Measurements from ENCODE around the gene KLHDC7B.

The KLHDC7B gene

DNA sequence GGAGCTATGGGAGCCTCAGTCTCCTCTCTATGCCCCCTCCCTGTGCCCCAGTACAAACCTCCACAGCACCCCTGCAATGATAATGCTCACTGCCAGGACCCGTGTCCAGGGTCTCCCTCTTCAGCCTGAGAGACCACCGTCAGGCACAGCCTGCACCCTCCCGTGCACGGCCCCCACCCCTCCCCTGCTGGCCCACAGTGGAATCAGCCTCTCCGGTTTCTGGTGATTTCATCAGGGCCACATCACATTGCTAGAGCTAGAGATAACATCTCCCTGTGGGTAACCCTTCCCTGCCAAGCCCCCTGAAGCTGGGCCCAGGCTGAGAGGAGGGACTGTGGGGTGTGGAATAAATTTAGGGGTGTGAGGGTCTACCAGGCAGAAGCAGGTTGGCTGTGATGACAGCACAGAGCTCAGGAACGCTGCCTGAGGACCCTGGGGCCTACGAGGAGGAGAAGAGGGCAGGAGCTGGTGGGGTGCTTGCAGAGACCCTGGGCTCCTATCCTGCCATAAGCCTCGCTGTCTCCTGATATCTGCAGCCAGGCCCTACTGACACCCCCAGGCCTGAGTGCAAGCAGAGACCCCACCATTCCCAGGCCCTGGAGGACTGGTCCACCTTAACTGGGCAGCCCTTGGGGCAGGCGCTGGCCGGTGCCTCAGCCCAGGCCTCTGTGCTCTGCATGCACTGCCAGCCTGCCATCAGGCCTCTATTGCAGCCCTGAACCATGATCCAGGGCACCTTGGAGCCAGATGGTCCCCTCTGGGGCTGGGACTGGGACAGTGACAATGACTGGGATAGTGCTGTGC, at the start of gene KLHDC7B:
Gene KLHDC7B, plus strand, starts transcription at position 378 of the 804 bp plus-strand sequence. Its CDS starts 345 bp downstream, at position 723.
- no peak for DNase-seq

DNA sequence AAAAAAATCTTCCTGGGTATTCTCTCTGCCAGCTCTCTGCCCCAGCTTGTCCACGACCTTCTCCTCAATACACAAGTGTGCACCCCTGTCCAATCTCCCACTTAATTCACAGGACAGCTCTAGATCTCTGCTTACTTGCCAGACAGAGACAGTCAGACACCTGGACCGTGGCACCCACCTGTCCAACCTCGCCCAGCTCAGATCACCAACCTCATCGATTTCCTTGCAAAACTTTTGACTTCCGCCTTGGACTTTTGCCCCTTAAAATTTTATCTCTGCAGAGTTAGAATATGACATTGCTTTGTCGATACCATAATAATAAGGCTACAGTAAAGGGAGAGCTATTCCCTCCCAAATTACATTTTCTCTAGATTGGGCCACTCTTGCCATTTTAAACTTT, 48.6 kb upstream of the KLHDC7B start:
- no peak for DNase-seq

DNA sequence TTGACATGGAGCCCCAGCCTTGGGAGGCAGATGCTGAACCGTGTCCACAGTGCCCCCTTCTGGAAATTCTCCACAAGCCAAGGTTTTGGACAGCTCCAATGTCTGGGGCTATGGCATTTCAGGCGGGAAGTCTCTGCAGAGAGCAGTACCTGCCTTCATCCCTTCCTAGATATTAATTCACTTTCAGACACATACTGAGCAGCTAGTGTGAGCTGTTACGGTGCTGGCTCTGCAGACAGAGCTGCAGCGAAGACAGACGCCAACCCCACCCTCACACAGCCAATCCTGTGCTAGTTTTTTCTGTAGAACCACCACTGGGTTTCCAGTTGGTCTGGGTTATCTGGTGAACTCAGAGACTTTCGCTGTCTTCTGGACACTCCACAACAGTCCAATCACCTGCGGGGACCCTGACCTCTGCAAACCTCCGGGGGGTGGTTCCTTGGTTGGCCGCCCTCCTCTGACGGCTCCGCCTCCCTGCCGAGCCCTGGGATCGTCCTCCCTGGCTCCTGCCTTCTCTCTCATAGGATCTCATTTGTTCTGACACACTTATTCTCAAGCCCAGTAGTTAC, 47.3 kb upstream of the KLHDC7B start:
- DNase-seq = peak; percentile 75

DNA sequence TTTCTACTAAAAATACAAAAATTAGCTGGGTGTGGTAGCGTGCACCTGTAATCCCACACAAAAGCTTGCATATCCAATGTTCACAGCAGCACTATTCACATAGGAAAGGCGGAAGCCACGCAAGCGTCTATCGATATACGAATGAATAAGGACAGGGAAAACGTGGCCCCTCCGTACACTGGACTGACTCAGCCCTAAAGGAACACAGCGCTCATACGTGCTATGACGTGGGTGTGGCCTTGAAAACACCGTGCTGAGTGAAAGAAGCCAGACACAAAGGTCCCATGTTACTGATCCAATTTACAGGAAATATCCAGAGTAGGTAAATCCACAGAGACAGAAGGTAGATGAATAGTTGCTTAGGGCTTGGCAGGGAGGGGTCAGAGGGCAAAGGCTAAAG, 45.2 kb upstream of the KLHDC7B start:
- no peak for DNase-seq

DNA sequence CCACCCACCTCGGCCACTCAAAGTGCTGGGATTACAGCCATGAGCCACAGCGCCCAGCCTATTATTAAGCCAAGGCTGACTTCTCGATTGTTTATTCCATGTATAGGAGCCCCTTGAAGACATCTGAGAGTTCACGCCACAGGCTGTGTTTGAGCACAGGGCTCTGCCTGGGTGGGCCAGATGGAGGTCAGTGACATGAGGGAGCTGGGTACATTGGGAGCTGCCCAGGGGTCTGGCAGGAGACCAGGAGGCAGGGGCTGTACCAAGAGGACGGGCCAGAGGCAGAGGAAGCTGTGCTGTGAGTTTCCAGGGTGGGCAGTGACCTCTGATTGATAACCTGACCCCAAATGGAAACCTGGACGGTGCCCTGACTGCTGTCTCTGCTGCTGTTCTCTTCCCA, 43.6 kb upstream of the KLHDC7B start:
- DNase-seq = no peak

DNA sequence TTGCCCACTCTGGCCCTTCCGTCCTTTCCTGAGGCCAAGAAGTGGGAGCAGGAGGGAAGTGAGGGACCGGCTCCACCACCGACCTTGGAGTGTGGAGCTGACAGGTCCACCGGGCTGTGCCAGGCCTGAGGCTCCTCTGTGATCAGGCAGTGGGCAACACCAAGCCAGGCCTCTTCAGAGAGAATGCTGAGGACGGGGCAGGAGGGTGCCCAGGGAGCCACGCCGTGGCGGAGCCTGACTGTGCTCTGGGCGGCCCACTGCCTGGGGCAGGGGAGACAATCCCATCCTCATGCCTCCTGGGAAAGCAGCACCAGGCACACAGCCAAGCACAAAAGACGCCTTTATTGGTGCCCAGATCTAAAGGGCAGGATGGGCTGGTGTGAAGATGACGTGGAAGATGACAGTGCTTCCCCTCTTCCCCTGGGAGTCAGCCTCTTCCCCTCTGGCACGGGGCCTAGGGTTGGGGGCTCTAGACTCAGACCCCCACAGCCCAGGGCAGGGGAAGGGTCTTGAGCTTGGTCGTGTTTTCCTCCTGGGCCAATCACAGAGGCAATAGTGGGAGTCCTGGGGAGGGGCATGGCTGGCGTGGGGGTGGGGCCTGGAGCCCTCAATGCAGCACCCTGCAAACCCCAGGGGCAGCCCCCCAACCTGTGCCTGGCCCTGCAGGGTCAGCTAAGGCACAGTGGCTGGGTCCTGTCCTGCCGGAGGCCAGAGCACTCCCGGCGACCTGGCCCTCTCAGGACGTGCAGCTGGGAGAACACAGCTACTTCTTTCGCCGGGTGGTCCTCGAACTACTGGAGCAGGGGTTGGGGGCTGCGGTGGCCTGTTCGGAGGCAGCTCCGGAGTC, 42.8 kb upstream of the KLHDC7B start:
- no peak for DNase-seq

DNA sequence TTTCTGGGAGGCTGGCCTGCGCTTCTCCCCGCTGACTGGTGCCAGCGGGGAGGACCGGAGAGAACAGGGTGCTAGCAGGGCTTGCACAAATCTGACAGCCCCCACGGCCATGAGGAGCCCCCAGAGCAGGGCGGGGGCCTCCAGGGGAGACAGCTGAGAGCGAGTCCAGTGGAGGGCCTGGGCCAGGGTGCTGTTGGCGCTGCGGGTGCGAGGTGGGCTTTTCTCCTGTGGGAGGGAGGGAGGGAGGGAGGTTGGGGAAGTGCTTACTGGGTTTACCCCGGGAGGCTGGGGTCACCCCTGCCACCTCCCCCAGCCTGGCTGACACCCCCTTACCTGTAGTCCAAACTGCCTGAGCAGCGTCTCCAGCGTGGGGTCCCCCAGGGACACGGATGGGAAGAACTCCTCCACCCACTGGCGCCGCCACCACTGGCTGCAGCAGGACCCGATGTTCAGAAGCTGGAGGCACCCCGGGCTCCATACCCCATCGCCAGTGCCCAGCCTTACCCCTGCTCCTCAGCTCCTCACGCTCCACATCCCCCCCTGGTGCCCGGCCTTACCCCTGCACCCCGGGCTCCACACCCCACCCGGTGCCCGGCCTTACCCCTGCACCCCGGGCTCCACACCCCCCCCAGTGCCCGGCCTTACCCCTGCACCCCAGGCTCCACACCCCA, 42.1 kb upstream of the KLHDC7B start:
- DNase-seq = no peak

DNA sequence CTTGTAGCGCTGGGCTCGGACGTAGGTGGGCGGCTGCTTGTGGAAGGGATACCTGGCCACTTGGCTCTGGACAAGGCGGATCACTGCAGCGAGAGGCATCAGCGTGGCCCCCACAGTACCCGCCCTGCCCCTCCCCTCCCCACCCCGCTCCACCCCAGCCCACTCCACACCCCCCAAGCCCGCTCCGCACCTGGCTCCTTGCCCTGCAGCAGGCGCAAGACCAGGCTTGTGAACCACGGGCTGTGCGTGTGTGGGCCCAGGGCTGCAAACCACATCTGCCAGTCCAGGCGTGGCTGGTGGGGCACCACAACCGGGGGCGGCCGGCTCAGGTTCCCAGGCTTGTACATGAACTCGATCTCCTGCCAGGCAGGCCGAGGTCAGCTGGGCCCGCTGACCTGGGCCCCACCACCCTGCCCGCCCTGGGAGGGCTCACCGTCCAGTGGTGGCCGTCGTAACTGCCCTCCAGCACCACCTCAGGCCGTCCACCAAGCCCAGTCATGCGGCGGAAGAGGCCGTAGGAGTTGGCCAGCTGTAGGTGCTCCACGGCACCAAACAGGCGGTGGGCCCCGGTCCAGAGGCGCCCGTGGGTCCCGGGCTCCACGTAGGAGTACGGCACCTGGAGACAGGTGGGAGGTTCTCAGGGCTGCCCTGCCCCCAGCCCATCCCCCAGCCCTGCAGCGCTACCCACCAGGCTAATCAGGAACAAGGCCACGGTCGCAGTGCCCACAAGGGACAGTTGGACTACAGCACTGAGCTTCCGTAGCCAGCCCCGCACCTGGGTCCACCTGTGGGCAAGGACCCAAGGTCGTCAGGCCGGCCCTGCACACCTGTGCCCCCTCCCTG, 41.1 kb upstream of the KLHDC7B start:
- DNase-seq = no peak

DNA sequence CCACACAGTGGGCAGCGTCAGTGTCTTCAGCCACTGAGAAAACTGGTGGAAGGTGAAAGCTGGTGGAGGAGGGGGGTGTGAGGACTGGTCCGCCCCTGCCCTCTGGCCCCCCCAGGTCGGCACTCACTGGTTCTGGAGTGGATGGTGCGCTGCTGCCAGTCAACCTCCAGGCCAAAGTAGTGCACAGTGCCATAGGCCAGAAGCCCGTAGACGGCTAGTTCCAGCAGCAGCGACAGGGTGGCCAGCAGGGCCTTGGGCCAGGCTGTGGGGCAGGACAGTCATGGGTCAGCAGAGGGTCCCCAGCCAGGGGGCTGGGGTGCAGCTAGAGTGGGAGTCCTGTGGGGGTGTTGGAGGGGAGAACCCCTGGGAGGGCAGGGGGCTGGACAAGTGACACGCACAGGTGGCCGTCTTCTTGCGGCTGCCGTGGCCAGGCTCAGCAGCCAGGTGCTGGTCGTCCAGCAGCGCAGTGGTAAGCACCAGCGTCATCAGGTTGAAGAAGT, 40.4 kb upstream of the KLHDC7B start:
- DNase-seq = no peak

DNA sequence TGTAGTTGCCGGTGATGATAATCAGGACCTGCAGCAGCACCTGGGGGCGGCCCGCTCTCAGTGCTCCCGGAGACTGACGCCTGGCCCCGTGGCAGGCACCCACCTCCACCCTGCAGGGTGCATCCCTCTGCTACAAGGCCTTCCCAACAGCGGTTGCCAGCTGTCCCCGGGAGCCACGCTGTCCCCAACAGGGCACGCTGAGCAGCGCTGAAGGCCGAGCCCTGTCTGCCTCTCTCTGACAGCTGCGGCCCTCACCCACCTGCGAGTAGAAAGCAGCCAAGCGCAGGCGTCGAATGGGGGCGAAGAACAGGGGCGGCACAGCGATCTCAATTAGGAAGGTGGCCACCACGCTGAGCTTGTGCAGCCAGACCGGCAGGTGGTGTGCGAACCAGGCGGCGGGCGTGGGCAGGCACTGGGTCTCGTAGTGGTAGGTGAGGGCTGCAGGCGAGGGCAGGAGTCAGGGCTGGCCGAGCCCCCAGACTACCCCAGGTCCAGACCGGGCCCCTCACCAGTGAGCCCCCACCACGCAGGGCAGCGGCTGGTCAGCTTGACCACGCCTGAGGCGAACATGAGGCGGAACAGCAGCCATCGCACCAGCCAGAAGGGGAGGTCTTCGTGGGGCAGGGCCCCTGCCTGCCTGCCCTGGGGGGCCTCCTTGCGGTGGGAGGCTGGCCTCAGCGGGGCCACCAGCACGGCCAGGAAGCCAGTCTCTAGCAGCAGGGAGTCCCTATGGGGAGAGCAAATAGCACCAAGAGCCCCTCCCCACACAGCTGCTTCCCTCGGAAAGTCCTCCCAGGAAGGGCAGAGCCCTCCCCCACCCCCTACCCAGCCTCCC, 39.7 kb upstream of the KLHDC7B start:
- DNase-seq = peak; percentile 93

DNA sequence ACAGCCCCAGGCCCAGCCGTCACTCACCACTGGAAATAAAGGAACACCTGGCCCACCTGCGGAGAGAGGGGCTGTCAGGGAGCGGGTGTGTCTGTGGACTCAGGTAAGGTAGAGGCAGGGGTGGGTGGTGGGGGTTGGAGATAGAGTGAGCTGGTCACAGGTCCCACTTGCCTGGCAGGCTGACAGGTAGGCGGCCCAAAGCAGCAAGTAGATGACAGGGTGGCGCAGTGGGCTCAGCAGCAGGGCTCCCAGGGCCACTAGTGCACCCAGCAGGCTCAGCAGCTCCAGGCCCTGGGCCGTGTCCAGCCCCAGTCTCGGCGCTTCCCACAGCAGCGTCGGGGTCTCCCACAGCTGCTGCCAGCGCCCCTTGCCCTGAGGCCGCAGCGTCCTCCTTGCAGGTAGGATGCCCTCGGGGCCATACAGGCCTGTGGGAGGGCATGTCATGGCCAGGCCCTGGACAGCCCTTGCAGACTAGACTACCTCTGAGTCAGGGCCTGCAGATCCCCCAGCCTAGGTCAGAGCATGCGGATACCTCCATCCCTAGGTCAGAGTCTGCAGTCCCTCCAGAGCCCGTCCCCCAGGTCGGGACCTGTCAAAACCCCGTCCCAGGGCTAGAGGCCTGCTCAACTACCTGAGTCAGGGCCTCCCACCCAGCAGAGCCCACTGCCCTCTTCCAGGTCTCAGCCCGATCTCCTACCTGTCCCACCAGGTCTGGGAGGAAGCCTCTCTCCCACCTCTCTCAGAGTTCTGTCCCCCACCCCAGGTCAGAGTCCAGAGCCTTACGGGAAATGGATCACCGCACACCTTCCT, 38.9 kb upstream of the KLHDC7B start:
- peak; percentile 98 for DNase-seq

DNA sequence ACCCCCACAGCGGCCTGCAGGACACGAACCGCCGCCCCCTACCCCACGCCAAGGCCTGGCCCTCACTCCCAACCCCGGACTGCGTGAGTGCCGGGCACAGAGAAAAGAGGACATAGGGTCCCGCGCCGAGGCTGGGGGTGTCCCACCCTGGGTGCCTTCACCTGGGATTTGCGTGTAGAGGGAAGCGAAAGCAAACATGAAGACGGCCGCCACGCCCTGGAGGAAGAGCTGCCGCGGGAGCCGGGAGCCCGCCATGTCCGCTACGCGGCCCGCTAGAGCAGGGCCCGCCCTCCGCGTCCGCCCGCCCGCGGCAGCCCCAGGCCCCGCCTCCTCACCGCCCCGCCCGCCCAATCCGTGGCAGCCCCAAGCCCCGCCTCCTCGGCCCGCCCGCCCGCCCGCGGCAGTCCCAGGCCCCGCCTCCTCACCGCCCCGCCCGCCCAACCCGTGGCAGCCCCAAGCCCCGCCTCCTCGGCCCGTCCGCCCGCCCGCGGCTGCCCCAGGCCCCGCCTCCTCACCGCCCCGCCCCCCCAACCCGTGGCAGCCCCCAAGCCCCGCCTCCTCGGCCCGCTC, 38.2 kb upstream of the KLHDC7B start, which contains the start of gene LMF2:
Gene LMF2, minus strand, starts transcription at position 282 of the 570 bp plus-strand sequence. Its CDS starts 27 bp downstream, at position 255.
- DNase-seq = no peak

DNA sequence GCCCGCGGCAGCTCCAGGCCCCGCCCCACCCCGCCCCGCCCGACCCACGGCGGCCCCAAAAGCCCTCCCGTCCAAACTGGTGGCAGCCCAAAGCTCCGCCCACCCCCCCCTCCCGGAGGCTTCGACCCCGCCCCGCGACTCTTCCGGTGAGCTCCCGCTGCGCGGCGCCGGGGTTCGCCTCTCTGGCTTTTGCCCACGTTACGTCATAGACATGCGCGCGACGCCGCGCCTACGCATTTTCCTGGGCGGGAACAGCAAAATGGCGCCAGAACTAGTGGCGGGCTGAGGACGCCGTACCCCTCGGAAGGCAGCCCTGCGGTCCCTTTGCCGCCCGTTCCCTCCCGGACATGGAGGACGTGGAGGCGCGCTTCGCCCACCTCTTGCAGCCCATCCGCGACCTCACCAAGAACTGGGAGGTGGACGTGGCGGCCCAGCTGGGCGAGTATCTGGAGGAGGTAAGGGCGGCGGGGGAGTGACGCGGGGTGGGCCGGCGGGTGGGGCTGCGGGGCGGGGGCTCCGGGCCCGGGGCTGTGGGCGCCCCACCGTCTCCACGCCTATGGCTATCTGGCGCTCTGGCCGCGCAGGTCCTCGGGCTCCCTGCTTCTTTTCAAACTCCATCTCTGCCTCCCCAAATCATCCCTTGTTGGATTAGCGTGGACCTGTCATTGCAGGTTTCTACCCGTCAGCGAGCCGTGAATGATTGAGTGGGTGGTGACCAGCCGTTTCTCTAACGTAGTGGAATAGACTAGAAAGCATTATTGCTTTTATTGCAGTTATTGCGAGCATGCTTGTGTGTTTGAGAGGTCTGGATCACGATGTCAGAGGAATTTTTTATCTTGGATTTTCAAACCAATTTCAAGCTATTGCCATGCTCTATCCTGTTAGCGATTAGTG, 37.5 kb upstream of the KLHDC7B start, which contains the start of gene NCAPH2:
Gene NCAPH2, plus strand, starts transcription at position 234 of the 894 bp plus-strand sequence. Its CDS starts 114 bp downstream, at position 348.
- DNase-seq = peak; percentile 96

DNA sequence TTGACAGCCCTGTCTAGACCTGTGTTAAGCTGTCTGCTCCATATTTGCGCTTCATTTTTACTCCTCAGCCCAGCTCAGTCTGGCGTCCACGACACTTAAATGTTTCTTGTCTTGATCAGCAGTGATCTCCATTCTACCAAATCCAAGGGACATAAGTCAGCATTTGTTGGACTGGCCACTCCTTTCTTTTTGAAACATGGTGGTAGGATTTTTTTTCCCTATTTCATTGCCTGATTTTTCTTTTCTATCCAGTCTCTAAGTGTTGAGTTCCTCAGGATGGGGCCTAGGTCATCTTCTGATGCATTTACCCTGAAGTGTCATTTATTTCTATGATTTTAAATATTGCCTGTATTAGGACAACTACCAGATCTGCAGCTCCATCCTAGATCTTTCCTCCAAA, 36.8 kb upstream of the KLHDC7B start:
- DNase-seq = no peak

DNA sequence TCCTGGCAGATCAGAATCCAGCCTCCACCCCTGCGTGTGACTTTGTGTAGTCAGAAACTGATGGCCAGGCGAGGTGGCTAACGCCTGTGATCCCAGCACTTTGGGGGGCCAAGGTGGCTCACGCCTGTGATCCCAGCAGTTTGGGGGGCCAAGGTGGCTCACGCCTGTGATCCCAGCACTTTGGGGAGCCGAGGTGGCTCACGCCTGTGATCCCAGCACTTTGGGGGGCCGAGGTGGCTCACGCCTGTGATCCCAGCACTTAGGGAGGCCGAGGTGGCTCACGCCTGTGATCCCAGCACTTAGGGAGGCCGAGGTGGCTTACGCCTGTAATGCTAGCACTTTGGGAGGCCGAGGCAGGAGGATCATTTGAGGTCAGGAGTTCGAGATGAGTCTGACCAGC, 32.5 kb upstream of the KLHDC7B start:
- DNase-seq = no peak

DNA sequence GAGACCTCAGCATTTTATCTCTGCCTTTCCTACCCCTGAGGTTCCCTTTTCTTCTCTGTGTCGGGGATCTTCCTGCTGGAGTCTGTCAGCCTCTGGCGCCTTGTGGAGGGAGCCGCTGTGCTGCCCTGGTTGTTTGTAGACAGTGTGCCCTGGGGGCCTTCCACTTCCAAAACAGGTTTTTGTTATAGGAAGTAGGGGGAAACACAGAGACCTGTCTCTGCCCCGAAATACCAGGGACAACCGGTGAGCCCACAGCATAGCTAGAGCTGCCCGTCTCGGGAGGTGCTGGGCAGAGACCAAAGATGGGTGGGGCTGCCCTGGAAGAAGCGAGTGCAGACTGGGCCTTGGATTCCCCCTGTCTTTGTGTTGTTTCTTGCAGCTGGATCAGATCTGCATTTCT, 29.6 kb upstream of the KLHDC7B start:
- DNase-seq = no peak

DNA sequence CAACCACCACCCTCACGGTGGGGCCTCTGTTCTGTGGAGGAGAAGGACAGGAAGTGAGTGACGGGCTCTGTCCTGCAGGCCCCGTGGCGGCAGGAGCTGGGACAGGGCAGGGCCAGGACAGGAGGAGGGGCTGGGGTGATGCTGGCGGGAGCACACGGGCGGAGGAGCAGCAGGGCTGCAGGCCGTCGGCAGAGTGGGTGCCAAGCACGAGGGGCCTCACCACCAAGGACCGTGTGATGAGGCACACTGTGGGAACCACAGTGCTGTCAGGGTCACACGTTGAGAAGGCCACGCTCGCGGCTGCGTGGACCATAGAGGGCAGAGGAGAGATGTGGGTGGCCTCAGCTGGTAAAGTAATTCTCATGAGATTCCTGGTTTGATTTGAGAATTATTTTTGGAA, 28.8 kb upstream of the KLHDC7B start:
- no peak for DNase-seq

DNA sequence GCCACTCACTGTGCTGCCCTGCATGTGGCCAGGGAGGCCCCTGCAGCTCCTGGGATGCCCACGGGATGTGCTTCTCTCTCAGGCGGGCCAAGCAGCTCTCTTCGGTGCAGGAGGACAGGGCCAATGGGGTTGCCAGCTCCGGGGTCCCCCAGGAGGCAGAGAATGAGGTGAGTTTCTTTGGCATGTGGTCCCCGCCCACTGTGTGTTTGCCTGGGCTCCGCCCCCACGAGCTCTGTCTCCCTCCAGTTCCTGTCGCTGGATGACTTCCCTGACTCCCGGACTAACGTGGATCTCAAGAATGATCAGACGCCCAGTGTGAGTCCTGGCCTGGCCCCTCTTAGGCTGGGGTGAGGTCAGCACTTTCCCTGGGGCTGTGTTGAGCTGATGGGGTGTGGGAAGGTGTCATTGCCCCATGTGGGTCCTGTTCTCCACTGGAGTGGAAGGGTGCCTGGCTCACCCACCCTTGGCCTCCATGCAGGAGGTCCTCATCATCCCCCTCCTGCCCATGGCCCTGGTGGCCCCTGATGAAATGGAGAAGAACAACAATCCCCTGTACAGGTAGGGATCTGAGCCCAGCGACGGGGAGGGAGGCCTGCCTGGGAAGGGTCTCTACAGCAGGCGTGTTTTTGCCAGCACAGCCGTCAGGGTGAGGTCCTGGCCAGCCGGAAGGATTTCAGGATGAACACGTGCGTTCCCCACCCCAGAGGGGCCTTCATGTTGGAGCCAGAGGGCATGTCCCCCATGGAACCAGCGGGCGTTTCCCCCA, 28.0 kb upstream of the KLHDC7B start:
- DNase-seq = no peak

Data from COR-L47 (cell line).